ENCODE results near the gene GPC6. TPM values are rescaled to one million over a fixed set of nuclear protein-coding genes. Genes with fewer than 3 reads are reported as not detected.

GPC6 gene
- total RNA-seq = 10 to 100 TPM; 13.7 to 21.7 (median 16.5) TPM

DNA sequence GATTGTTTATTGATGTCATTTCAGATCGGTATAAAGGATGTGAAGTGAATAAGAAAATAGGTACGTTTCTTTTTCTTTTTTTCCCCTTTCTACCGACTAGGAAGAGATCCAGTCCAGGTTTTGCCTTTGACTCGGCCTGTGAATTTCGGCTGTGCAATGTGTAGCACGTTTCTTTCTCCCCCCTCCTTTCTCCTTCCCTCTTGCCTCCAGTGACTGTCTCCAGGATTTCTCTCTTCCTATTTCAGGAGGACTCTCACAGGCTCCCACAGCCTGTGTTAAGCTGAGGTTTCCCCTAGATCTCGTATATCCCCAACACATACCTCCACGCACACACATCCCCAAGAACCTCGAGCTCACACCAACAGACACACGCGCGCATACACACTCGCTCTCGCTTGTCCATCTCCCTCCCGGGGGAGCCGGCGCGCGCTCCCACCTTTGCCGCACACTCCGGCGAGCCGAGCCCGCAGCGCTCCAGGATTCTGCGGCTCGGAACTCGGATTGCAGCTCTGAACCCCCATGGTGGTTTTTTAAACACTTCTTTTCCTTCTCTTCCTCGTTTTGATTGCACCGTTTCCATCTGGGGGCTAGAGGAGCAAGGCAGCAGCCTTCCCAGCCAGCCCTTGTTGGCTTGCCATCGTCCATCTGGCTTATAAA, at the start of gene GPC6:
TSS of gene GPC6 (plus strand) at position 185 of the 657 bp plus-strand sequence.
- peak; percentile 41 for ATAC-seq
- TF ChIP-seq EP300 (IDR thresholded peaks at IDR 0.05) = no peak
- Histone ChIP-seq H3K36me3 (no peaks in the 10 kb centered on the region), H3K4me3 (peak within 1 kb of the TSS; percentile 34 to 59), H3K9me3 (no peaks in the 10 kb centered on the region), H3K4me1 (peaks cover 0 to 21% (median 0%) of the 10 kb centered on the region in 3 donors), H3K27me3 (peaks cover 44% of the 10 kb centered on the region), H3K27ac (peak within 1 kb of the TSS in 3 of 4 donors; percentile 79 to 85 (median 80))
- 0 to 1% methylated on average over 6 to 29 of the region's 31 CpGs for WGBS, 2 donors (ENCODE audit: low coverage in 1 of 2)

- Histone ChIP-seq H3K4me3 (no peak overlapping the region), H3K9me3 (no peaks in the 10 kb centered on the region), H3K36me3 (no peaks in the 10 kb centered on the region), H3K4me1 (no peaks in the 10 kb centered on the region), H3K27ac (no peak overlapping the region), H3K27me3 (no peaks in the 10 kb centered on the region)
- TF ChIP-seq EP300 (IDR thresholded peaks at IDR 0.05) (no peak), POLR2AphosphoS5 (IDR thresholded peaks at IDR 0.05) (no peak), CTCF (IDR thresholded peaks at IDR 0.05) (no peak), POLR2A (IDR thresholded peaks at IDR 0.05) (no peak)
- WGBS, 2 donors (ENCODE audit: low coverage in 1 of 2) = 21 to 68% methylated on average over 2 of the region's 2 CpGs
- ATAC-seq = no peak
These were observed 46.1 kb upstream of the GPC6 start for GRCh38 chr13:93180356-93180969.

DNA sequence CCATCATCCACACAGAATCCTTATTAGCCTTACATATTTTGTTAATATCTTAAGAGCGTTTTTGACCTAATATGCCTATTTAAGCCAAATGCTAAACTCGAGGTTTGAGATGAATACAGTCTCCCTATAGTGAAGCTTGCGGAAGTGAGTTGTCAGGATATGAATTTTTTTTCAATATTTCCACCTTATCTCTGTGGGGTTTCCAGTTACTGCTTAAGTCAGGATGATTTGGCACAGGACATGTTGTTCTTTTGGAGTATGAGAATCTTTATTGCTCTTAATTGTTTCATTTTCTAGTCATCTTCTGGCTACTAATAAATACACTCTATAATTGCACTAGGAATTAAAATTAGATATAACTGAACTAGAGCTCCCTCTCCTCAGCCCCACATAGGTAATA, 44.2 kb upstream of the GPC6 start:
- TF ChIP-seq POLR2AphosphoS5 (IDR thresholded peaks at IDR 0.05) (no peak), POLR2A (IDR thresholded peaks at IDR 0.05) (no peak), EP300 (IDR thresholded peaks at IDR 0.05) (no peak), CTCF (IDR thresholded peaks at IDR 0.05) (no peak)
- H3K9me3 ChIP-seq = no peaks in the 10 kb centered on the region
- no peaks in the 10 kb centered on the region for H3K4me1 ChIP-seq
- H3K4me3 ChIP-seq = no peak overlapping the region
- H3K36me3 ChIP-seq = no peaks in the 10 kb centered on the region
- ATAC-seq = no peak
- no peaks in the 10 kb centered on the region for H3K27me3 ChIP-seq
- H3K27ac ChIP-seq = no peak overlapping the region
- 94 to 100% methylated on average over 3 of the region's 3 CpGs for WGBS, 2 donors (ENCODE audit: low coverage in 1 of 2)

DNA sequence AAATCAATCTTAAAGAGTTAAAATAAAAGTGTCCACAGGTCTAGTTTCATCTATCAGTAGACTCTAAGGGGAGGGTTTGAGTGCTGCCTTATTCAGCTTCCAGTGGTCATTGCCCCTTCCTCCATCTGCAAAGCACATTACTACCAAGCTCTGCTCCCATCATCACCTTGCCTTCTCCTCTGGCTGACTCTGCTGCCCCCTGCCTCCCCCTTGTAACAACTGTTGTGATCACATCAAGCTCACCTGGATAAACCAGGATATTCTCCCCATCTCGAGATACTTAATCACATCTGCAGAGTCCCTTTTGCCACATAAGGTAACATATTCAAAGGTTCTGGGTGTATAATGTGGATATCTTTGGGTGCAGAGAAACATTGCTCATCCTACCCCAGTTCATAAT, 43.3 kb upstream of the GPC6 start:
- H3K36me3 ChIP-seq = no peaks in the 10 kb centered on the region
- no peak overlapping the region for H3K27ac ChIP-seq
- TF ChIP-seq POLR2A (IDR thresholded peaks at IDR 0.05) (no peak), POLR2AphosphoS5 (IDR thresholded peaks at IDR 0.05) (no peak), CTCF (IDR thresholded peaks at IDR 0.05) (no peak), EP300 (IDR thresholded peaks at IDR 0.05) (no peak)
- H3K27me3 ChIP-seq = no peaks in the 10 kb centered on the region
- no peaks in the 10 kb centered on the region for H3K9me3 ChIP-seq
- H3K4me1 ChIP-seq = no peaks in the 10 kb centered on the region
- ATAC-seq = no peak
- H3K4me3 ChIP-seq = no peak overlapping the region
- 50 to 83% methylated on average over 1 of the region's 1 CpG for WGBS, 2 donors (ENCODE audit: low coverage in 1 of 2)

GRCh38 chr13:93190006-93190405, 36.6 kb upstream of the GPC6 start:
- H3K27ac ChIP-seq = no peak overlapping the region
- no peak overlapping the region for H3K4me3 ChIP-seq
- no peaks in the 10 kb centered on the region for H3K27me3 ChIP-seq
- WGBS, 2 donors (ENCODE audit: low coverage in 1 of 2) = 84 to 100% methylated on average over 2 of the region's 2 CpGs
- H3K9me3 ChIP-seq = no peaks in the 10 kb centered on the region
- TF ChIP-seq EP300 (IDR thresholded peaks at IDR 0.05) (no peak), POLR2AphosphoS5 (IDR thresholded peaks at IDR 0.05) (no peak), CTCF (IDR thresholded peaks at IDR 0.05) (no peak), POLR2A (IDR thresholded peaks at IDR 0.05) (no peak)
- H3K36me3 ChIP-seq = no peaks in the 10 kb centered on the region
- no peak for ATAC-seq
- no peaks in the 10 kb centered on the region for H3K4me1 ChIP-seq
